Medulla oblongata (tissue), 1 donor: Measurements from ENCODE around the gene PCYT2.

Experiments used
- DNase-seq: peaks from one replicate; pipeline ENCODE4 v3.0.0-alpha.2; 2015; ENCODE audit errors: extremely low spot score

The PCYT2 gene

GRCh38 chr17:81870131-81870980, 40.8 kb downstream of the PCYT2 start:
- DNase-seq = no peak

DNA sequence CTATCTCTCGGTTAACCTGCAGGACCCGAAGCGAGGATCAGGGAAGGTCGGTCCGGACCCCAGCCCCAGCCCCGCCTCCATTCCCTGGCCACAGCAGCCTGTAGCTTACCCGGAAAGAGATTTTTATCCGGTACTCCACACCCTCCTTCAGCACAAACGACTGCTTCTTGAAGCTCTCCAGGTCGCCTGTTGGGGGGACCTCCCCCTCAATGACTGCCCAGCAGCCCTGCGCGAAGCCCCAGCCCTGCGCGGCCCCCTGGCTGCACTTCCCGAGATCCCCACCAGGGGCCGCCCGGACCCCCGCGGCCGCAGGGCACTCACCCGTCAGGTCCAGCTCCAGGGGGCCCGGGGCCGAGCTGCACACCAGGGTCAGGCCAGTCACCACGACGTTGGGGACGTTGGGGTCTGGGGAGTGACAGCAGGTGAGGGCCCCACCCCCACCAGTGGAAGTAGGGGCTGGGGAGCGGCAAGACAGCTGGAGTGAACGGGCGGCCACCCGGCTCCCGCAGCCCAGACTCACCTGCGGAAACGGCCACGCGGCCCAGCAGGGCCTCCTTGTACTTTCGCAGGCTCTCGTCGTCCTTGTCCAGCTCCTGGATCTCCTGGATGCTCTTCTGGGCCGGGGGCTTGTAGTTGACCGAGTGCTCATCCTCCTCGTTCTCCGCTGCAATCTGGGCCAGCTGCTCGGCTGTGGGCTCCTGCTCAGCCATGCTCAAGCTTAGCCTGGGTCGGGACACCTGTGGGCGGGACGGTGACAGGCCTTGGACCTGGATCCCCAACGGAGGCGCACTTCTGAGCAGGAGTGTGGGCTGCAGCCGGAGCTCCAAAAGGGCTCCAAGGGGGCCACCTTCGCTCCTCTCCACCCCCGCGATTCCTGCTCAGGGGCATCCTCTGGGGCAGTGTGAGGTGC, 41.7 kb downstream of the PCYT2 start:
- DNase-seq = no peak

- no peak for DNase-seq
Observed at GRCh38 chr17:81868674-81869220, 42.5 kb downstream of the PCYT2 start.

GRCh38 chr17:81867991-81868673, 43.1 kb downstream of the PCYT2 start:
- no peak for DNase-seq

- peak; percentile 8 for DNase-seq
Observed at GRCh38 chr17:81867170-81867990, 43.8 kb downstream of the PCYT2 start.

GRCh38 chr17:81866440-81867169, 44.6 kb downstream of the PCYT2 start:
- no peak for DNase-seq

DNA sequence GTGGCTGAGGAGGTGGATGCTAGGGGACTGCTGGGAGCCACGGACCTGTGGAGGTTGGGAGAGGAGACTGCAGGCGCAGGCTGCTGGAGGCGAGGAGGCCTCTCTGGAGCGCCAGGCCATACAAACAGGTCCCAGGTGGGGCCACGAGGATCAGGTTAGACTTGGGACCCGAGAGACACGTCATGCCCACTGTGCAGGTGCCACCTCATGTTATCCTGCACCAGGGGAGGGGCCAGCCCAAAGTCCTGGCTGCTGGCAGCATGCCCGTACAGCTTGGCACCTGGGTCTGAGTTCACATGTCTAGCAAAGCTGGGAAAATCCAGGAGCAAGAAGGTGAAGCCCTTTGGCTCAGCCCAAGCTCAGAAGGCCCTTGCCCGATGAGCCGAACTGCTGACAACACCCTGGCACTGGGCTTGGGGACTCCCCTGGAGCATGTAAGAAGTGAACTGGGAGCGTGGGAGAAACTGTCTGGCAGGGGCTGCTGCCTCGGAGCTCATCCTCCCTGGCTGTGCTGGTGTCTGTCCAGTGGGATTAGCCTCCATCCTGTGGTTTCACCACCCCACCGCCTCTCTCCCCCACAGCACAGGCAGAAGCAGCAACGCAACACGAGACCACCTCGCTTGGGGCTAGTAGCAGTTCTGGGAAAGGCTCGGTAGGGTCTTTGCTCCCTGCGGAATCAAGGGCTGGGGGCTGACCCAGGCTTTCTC, 45.3 kb downstream of the PCYT2 start:
- no peak for DNase-seq

GRCh38 chr17:81865358-81865732, 45.9 kb downstream of the PCYT2 start:
- DNase-seq = no peak

DNA sequence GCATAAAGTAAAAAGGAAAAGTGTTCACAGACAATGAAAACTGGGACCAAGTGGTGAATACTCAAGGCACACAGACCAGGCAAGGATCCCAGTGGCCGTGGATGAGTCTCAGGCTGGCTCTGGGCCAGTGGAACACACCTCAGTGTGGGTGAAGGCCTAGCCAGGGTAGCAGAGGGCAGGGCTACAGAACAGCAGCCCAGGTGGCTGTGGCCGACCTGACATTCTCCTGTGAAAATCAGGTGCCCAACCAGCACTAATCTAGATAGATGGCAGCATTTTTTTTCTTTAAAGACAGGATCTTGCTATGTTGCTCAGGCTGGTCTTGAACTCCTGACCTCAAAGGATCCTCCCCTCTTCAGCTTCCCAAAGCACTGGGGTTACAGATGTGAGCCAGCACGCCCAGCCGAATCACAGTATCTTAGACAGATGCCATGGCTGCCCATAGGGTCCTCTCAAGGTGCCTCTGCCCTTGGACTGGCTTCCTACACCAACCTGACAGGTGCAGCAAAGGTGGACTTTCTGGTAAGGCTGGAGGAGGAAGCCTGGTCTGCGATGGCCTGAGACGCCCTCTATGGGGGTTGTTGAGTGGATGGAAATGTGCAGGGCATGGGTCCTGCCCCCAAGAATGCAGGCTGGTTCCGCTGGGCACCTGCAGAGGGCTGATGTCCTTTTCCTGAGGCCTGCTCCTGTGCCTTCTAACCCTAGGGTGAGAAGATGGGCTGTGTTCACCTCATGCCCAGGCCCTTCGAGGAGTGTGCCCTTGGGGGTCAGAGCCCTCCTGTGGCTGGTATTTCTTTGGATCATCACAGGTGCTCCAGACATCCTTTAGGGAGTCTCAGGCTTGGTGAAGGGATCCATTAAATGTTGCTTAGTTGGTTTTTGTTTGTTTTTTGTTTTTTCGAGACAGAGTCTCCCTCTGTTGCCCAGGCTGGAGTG, 47.1 kb downstream of the PCYT2 start:
- no peak for DNase-seq

GRCh38 chr17:81863123-81863675, 48.0 kb downstream of the PCYT2 start:
- DNase-seq = no peak

DNA sequence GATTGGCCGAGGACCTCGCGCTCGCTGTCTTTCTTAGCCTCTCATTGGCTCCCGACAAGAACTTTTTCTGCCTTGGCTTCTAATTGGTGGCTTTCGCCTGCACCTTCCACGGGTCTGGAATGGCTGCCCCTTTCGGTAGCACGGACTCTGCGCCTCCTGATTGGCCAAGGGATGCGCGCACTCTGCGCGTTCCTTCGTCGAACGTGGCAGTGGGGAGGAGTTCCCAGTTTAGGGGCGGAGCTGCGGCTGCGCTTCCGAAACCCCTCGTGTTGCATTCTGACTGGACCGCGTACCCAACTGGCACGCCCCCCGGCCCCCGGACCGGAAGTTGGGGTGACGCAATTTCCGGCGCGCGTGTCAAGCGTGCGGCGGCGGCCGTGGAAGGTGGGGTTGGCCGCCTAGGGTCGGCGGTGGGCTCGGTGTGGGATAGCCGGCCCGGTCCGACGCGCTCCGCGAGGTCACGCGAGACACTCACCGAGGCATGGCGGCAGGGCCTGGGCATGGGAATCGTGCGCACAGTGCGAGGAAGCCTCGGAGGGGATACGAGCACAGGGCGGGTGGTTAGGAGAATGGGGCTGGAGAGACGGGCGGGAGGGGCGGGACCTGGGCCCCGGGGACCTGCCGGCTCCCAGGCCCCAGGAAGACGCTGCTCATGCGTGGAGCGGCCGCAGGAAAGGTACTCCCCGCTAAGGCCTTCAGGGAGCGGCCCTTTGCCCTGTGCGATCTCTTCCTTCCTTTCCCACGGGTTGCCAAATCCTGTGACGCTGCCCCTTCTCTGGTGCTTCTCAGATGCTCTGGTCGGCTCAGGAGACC, 50.2 kb downstream of the PCYT2 start:
- DNase-seq = peak; percentile 100

GRCh38 chr17:81859906-81860755, 51.1 kb downstream of the PCYT2 start, which contains the start of gene P4HB:
P4HB (minus strand) TSS chr17:81860535; CDS start chr17:81860471, 64 bp downstream.
- DNase-seq = no peak

- no peak for DNase-seq
Observed at GRCh38 chr17:81858967-81859905, 52.0 kb downstream of the PCYT2 start.

GRCh38 chr17:81858170-81858966, 52.8 kb downstream of the PCYT2 start:
- no peak for DNase-seq
